GM19452 (cell line): ENCODE results near the gene MYO1C.
A peak's percentile ranks its signal among the peaks of the same experiment; 100 is the strongest.
"Not testable (repeated sequence)": the region's sequence is repeated elsewhere in the genome, so short reads cannot be mapped to it uniquely, and the experiment has no call there.

Experiments
- ATAC-seq: cut with Tn5 transposase; IDR thresholded peaks from one replicate; pipeline ENCODE4 v1.9.1; 2021; ENCODE audit not compliant: unreplicated experiment

Gene MYO1C

DNA sequence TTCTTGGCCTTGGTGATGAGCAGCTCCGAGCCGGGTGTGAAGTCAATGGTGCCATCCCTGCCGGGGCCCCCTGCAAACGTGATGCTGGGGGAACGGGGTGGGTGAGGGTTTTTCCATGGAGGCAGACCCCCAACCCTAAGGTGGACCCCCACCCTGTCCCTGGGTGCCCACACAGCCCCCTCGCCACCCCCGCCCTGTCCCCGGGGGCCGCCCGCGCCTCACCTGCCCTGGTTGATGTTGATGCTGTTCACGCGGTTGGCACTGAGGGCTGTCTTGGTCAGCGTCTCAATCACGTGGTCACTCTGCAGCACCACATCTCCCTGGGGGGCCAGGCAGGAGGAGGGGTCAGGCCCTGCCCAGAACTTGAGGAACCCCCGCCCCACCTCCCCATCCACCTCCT is 25.2 kb downstream of the MYO1C start:
- no peak for ATAC-seq

DNA sequence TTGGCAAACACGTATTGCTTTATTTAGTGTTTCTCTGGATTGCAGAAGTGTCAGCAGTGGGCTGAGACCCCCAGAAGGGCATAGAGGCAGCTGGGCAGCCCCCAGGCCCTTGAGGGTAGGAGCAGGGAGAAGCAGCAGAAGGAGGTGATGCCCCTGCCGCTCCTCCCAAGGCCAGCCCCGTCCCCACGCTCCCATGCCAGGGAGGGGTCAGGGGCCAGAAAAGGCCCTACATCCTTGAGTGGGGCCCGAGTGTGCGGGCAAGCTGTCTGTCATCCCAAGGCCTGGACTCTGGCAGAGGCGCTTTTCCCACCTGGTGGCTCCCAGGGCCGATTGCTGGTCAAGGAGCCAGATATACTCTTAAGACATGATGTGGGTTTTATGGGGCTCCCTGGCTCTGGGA is 28.3 kb downstream of the MYO1C start:
- ATAC-seq: no peak

DNA sequence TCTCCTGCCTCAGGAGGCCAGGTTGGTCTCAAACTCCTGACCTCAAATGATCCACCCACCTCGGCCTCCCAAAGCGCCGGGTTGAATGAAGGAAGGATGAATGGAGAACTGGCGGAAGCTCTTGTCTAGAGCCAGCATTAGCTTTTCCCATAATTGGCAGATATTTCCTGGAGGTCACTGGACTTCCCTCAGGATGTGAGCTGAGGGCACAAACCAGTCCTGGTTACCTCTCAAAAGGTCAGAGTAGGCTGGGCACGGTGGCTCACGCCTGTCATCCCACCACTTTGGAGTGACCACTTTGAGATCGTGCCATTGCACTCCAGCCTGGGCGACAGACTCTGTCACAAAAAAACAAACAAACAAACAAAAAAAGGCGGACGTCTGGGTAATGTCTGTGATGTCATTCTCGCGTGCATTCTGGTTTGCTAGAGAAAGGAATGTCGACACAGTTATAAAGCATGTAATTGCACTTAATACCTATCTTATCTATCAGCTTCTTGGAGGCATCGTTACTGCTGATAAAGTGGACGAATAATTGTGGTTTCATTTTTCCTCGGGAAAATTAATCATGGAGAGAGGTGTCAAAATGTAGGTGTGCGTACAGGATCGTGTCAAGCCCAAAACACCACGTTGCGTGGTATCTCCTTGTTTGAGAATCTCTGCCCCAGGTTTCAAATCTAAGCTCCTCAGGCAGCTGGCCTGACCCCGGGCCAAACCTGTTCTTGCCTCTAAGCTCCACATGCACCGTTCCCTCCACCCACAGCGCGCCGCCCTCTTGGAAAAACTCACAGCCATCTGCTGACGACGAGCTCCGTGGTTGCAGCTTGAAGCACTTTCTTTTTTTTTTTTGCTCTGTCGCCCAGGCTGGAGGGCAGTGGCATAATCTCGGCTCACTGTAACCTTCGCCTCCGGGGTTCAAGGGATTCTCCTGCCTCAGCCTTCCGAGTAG is 30.0 kb downstream of the MYO1C start:
- no peak for ATAC-seq

DNA sequence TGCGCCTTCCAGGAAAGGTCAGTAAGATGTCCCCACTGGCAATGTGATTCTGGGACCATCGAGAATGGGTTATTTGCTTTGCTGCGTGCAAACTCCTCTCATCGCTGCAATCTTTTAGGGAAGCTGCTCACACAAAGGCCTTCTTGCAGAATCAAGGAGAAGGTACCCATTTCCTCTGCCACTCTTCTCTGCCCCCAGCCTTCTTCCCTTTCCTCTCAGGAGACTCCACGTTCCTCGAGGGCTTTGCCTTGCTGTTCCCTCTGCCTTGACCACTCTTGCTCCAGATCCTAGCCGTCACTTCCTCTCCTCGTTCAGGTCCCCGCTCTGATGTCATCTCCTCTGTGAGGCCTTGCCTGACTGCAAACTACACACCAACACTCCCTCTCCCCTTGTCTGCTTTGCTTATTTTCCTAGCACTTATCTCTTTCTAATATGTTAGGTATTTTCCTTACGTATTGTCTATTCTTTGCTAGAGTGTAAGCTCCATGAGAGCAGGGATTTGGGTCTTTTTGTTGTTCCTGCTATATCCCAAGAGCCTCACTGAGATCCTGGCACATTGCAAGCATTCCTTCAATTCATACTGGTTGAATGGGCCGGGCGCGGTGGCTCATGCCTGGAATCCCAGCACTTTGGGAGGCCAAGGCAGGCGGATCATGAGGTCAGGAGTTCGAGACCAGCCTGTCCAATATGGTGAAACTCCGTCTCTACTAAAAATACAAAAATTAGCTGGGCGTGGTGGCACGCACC is 31.1 kb downstream of the MYO1C start:
- no peak for ATAC-seq

DNA sequence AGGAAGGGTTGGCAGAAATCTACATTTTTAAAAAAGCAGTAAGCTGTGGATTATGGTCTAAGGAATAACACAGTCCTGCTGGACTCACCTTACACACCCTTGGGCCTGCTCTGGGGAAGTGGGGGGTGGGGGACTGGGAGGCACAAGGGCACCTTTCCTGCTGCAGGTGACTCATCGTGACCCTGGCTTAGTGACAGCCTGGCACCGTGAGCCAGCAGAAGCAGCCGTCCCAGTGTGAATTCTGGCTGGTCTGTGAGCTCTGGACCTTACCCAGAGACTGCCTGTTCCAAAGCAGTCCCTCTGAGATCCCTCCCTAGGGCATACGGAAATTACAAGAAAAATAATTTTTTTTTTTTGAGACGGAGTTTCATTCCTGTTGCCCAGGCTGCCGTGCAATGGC is 32.3 kb downstream of the MYO1C start:
- no peak for ATAC-seq

DNA sequence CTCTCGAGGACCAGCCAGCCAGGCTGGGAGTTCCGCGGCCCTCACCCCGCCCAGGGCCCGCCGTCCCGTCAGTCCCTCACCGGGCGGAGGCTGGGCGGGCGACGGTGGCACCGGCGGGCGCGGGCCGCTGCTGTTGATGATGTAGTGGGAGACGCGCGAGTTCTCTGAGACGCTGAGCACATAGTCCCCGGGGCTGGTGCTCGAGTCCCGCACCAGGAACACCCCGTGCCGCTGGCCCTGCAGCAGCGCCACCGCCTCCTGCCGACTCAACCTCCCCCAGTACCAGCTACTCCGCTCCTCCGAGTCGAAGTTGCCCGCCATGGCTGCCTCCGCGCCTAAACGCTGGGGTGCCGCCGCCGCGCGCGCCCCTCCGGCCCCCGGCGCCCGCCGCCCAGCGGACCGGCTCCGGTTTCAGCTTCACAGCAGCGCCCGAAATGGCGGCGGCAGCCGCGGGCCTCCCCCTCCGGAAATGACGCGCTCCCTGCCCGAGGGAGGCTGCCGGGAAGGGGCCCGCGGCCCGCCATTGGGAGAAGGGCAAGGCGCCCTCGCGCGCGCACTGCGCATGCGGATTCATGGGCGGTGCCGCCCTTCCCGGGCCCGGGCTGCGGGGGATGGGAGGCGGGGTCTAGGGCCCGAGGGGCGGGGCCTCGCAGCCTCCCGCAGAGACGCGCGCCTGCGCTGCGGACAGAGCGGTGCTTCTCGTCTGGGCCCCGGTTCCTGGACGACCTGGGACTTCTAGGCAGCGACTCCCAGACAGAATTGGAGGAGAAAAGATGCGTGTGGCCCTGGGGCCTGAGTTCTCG is 36.5 kb downstream of the MYO1C start, which contains the start of gene CRK:
CRK (minus strand) TSS at position 436 of the 803 bp plus-strand sequence; CDS start at position 321, 115 bp downstream.
- ATAC-seq: peak; percentile 86

DNA sequence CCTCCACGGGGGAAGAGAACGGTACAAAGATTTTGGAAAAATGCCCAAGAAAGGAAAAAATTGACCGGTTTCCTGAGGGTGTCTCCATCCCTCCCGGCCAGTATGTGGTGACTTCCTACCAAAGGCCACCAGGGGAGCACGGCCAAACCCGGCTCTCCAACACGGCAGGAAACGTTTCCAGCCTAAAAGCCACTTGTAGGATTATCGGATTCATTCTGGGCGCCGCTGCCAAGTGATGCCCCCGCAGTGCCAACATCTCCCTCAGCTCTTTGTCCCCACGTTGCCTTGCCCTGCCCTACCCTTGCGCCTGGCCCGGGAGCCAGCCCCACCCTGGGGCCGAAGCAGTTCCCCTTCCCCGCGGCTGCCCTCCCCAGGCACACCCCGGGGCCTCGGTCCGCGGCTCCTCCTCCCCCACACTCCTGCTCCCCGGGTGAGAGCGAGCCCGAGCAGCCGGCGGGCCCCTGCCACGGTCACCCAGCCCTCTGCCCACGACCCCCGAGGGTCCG is 37.1 kb downstream of the MYO1C start:
- peak; percentile 23 for ATAC-seq

DNA sequence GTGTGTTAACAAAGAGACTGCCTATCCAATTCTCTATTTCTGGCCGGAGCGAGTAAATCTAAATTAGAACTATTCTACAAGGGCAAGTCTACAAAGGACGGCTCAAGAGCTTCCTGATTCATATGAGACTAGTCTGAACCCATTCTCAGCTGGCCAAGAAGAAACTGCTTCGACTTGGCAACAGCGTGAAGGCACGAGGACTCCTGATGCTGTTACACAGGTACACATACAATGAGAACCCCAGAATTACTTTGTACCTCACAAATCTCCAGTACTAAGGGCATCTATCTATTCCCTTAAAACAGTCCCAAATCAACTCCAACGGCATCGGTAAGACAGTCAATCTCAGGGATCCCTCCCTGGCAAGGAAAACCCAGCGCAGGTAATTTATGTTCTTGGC is 37.9 kb downstream of the MYO1C start:
- ATAC-seq: no peak

DNA sequence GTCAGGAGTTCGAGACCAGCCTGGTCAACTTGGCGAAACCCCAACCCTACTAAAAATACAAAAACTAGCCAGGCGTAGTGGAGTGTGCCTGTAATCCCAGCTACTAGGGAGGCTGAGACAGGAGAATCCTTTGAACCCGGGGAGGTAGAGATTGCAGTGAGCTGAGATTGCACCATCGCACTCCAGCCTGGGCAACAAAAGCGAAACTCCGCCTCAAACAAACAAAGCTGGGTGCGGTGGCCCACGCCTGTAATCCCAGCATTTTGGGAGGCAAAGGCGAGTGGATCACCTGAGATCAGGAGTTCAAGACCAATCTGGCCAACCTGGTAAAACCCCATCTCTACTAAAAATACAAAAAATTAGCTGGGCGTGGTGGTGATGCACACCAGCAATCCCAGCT is 38.8 kb downstream of the MYO1C start:
- not testable (repeated sequence) for ATAC-seq

DNA sequence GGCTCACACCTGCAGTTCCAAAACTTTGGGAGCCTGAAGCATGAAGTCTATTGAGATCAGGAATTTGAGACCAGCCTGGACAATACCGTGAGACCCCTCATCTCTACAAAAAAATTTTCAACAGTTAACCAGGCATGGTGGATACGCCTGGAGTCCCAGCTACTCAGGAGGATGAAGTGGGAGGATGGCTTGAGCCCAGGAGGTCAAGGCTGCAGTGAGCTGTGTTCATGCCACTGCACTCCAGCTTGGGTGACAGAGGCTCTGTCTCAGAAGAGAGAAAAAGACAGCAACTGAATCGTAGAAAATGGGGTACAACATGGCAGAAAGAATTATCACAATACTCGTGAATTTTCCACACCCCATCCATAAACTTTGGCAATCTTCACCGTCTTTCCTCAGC is 39.6 kb downstream of the MYO1C start:
- no peak for ATAC-seq

DNA sequence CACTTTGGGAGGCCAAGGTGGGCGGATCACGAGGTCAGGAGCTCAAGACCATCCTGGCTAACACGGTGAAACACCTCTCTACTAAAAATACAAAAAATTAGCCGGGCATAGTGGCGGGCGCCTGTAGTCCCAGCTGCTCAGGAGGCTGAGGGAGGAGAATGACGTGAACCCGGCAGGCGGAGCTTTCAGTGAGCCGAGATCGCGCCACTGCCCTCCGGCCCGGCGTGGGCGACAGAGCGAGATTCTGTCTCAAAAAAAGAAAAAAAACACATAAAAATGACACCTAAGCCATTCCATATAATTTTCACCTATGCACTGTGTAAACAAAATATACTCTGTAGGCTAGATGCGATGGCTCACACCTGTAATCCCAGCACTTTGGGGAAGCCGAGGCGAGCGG is 42.2 kb downstream of the MYO1C start:
- not testable (repeated sequence) for ATAC-seq

DNA sequence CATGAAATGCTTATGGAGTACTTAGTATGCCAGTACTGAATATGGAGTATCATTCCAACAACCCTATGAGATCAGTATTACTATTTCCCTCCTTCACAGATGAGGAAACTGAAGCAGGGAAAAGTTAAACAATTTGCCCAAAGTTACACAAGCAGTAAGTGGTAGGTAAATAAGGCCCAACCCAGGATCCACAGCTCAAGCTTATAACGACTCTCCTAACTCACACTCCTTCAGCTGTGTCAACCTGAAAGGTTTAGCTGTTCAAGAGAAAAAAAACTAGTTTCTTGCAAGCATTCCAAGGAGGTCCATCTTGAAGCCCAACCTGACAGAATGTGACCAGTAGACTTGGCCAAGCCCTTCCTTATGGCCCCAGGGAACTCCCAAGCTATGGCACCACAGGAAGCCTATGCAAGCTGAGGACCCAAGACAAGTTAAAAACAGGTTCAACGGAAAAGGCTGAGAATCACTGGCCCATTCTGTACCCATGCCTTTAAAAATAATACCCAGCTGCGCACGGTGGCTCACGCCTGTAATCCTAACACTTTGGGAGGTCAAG is 43.0 kb downstream of the MYO1C start:
- ATAC-seq: no peak

DNA sequence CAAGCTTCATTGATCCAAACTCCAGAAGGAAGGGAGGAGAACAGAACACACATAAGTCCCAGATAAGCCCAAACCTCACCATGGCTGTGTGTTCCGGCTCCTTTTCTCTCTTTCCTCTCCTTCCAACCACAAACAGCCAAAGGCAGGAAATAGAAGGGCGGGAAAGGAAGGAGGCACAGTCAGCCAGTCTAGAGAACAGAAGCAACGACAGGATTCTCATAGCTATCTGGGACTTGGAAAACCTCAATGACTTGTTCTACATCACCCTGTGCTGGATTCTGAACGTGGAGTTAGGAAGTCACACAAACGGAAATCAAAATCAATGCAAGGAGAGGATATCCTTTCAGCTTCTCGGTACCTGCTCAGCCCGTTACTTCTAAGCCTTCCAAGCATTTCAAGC is 45.4 kb downstream of the MYO1C start:
- ATAC-seq: no peak

DNA sequence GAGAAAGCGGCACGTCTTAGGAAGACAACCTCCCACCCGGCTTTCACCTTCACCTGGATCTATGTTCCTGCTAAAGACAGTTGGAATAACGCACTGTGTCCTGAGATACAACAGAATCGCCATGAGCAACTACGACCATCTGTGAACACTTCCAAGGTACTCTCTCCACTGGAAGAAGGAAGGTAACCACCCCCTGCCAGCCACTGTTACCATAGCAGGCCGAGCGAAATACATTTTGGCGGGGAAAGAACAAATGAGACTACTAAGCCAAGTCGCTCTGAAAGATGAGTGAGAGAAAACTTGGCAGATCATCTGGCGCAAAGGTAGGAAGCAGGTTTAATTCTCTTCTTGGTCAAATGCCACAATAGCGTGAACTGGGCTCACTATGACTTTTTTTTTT is 46.3 kb downstream of the MYO1C start:
- ATAC-seq: no peak

DNA sequence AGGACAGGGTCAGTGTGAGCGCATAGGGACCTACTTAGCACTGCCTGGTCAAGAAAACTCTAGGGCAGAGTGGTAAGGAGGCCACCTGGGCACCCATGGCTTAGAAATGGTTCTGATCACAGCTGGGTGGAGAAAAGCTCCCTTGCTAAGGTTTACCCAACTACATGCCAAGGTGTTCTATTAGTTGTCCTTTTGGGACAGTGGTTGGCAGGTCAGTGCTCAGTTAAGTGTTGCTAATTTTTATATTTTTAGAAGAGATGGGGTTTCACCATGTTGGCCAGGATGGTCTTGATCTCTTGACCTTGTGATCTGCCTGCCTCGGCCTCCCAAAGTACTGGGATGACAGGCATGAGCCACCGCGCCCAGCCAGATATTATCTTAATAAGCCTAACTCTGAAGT is 46.8 kb downstream of the MYO1C start:
- ATAC-seq: not testable (repeated sequence)

DNA sequence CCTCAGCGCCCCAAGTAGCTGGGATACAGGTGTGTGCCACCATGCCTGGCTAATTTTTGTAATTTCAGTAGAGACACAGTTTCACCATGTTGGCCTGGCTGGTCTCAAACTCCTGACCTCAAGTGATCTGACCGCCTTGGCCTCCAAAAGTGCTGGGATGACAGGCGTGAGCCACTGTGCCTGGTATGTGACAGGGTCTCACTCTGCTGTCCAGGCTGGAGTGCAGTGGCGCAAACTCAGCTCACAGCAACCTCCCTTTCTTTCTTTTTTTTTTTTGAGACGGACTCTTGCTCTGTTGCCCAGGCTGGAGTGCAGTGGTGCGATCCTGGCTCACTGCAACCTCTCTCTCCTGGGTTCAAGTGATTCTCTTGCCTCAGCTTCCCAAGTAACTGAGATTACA is 49.8 kb downstream of the MYO1C start:
- ATAC-seq: not testable (repeated sequence)

DNA sequence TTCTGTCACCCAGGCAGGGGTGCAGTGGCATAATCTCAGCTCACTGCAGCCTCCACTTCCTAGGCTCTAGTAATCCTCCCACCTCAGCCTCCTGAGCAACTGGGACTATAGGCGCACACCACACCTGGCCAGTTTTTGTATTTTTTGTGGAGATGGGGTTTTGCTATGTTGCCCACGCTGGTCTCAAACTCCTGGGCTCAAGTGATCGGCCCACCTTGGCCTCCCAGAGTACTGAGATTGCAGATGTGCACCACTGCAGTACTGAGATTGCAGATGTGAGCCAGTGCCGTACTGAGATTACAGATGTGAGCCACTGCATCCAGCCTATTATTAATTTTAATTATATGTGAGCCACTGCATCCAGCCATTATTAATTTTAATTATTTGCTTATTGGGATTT is 50.3 kb downstream of the MYO1C start:
- ATAC-seq: no peak

DNA sequence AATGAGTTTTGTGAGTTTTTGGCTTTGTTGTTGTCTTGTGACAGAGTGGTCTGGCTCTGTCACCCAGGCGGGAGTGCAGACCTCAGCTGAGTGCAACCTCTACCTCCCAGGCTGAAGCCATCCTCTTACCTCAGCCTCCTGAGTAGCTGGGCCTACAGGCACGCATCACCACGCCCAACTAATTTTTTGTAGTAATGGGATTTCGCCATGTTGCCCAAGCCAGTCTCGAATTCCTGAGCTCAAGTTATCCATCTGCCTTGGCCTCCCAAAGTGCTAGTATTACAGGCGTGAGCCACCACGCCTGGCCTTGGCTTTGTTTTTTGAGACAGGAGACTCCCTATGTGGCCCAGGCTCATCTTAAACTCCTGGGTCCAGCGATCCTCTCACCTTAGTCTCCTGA is 51.6 kb downstream of the MYO1C start:
- ATAC-seq: no peak

DNA sequence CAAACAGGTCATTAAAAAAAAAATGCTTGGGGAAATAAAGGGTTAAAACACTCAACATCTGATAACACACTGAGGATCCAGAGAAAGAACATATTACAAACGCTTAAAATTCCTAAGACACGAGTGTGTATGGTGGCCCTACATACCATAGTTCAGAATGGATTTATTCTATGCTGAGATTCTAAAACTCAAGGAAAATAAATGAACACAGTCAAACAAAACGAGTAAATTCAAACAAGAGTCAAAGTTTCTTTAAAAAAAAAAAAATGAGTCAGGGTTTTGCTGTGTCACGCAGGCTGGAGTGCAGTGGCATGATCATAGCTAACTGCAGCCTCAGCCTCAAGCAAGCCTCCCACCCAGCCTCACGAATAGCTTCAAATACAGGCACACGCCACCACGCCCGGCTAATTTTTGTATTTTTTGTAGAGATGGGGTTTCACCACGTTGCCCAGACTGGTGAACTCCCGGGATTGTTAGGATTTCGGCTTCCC is 53.8 kb downstream of the MYO1C start:
- ATAC-seq: no peak

DNA sequence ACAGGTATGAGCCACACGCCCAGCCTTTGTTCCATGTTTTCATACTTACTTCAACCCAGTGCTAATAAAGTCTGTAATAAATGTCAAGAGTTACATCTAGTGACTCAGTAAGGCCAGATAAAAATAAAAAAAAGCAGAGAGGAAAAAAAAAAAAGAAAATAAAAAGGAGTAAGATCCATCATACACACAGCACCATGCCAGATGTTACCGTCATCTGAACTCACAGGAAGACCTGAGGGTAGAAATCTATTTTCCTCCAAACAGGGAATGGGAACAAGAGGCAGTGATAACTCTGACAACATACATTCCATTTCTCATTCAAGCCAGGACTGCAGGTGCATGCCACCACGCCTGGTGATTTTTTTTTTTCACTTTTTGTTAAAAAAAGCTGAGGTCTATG is 57.2 kb downstream of the MYO1C start:
- ATAC-seq: no peak

DNA sequence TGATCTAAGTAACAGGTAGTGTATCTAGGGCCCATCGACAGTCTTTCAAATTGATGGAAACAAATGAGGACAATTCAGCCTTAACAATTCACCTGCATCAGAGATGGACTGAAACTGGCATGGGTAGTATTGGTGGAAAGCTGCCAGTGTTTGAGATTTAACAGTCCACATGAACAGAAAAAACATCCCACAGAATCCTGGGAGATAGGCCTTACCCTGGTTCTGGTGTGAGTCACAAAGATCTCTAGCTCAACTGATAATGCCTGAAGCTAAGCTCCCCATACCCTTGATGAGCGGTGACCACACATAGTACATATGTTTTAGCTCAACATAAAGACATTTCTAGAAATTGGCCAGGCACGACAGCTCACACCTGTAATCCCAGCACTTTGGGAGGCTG is 58.3 kb downstream of the MYO1C start:
- ATAC-seq: no peak
